SU-DHL-6 (cell line): ENCODE data around the gene VAMP5.

Experiments used
- H2AFZ ChIP-seq: fragments of 200-600 bp; sonication (generic); 2 replicates; pipeline ENCODE4 v1.6.1; 2014; ENCODE audit warnings: low read depth, mild to moderate bottlenecking, moderate library complexity, mixed read lengths, antibody characterized with exemption, low read length; ENCODE audit not compliant: severe bottlenecking
- H3F3A ChIP-seq: fragments of 200-600 bp; shearing (Covaris generic); 2 replicates; pipeline ENCODE4 v1.6.0; 2016; ENCODE audit warnings: antibody characterized with exemption, mild to moderate bottlenecking; ENCODE audit not compliant: insufficient read depth
- H3K27ac ChIP-seq: fragments of 200-600 bp; sonication (generic); 2 replicates; pipeline ENCODE4 v1.5.1; 2016; ENCODE audit warnings: low read depth, mild to moderate bottlenecking, low read length, moderate library complexity, mixed read lengths
- H3K27me3 ChIP-seq: fragments of 200-600 bp; sonication (generic), shearing (Covaris generic); 2 replicates; pipeline ENCODE4 v1.6.0; 2014; ENCODE audit warnings: mild to moderate bottlenecking, low read length
- H3K36me3 ChIP-seq: fragments of 200-600 bp; sonication (generic); 2 replicates; pipeline ENCODE4 v1.6.1; 2014; ENCODE audit warnings: mild to moderate bottlenecking, low read length, mixed read lengths
- H3K4me2 ChIP-seq: fragments of 300-600, 200-600 bp; shearing (Covaris generic), sonication (generic); 2 replicates; pipeline ENCODE4 v1.6.0; 2014; ENCODE audit warnings: low read length, low read depth, mild to moderate bottlenecking; ENCODE audit not compliant: poor library complexity, severe bottlenecking
- H3K4me3 ChIP-seq: fragments of 200-600 bp; sonication (generic); 2 replicates; pipeline ENCODE4 v1.5.1; 2014; ENCODE audit warnings: antibody characterized with exemption, low read length, mild to moderate bottlenecking, mixed read lengths; ENCODE audit not compliant: insufficient read depth, poor library complexity, severe bottlenecking
- H3K79me2 ChIP-seq: fragments of 200-600 bp; sonication (generic); 2 replicates; pipeline ENCODE4 v1.6.1; 2014; ENCODE audit warnings: mild to moderate bottlenecking, low read length, moderate library complexity; ENCODE audit not compliant: insufficient read depth
- H3K9ac ChIP-seq: fragments of 200-600 bp; sonication (generic); 2 replicates; pipeline ENCODE4 v1.7.0; 2014; ENCODE audit warnings: mild to moderate bottlenecking, low read length
- H3K9me2 ChIP-seq: fragments of 200-600 bp; sonication (generic); replicated peaks from 2 replicates; pipeline ENCODE4 v1.6.1; 2014; ENCODE audit warnings: low read length; ENCODE audit not compliant: insufficient read depth
- H3K9me3 ChIP-seq: fragments of 200-600 bp; sonication (generic); 2 replicates; pipeline ENCODE4 v1.6.1; 2014; ENCODE audit warnings: low read length, mixed read lengths; ENCODE audit not compliant: insufficient read depth
- H4K20me1 ChIP-seq: fragments of 200-600 bp; sonication (generic); 2 replicates; pipeline ENCODE4 v1.6.1; 2014; ENCODE audit warnings: low read depth, mild to moderate bottlenecking, antibody characterized with exemption, low read length, moderate library complexity, mixed read lengths
- CTCF ChIP-seq: fragments of 200-600 bp; sonication (generic); IDR thresholded peaks from one replicate; pipeline ENCODE4 v1.5.1; 2017; ENCODE audit warnings: antibody characterized with exemption, mild to moderate bottlenecking, low read length, moderate library complexity; ENCODE audit not compliant: insufficient read depth, poor library complexity, severe bottlenecking
- EZH2phosphoT487 ChIP-seq: fragments of 200-600 bp; sonication (generic), shearing (Covaris generic); conservative IDR thresholded peaks from 2 replicates; pipeline ENCODE4 v1.6.1; 2018; ENCODE audit warnings: mild to moderate bottlenecking, antibody characterized with exemption, low read length, moderate library complexity, mixed read lengths

The VAMP5 gene

DNA sequence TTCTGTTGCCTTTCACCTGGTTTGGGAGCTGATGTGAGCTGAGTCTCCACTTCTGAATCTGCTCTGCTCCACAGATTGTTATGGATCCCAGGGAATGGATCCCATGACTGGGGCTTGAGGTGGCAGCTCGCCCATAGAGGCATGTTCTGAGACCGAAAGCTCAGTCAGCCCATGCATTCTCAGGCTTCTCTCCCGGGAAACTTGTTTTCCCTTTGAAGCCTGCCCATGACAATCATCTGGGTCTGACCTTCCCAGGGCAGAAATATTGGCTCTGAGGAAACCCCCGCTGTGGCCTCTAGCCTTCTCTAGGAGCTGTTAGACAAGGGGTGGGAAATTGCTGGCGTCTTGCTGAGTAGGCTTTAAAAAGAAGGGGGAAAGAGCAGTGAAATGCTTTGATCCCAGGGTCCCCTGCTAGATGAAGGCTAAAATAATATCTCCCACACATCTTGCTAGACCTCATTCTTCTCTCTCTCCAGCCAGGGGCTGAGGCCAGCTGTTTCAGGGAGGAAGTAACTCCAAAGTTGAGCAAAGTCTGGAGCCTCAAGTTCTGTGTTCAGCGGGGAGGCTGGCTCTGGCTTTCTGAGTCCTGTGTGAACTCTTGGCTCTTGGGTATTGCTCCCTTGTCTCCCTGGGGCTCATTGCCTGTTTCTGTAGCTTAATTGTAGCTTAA is 4.8 kb upstream of the VAMP5 start:
- TF ChIP-seq CTCF (no peak), EZH2phosphoT487 (no peak)
- no peak overlapping the region for H3K4me3 ChIP-seq
- peak overlapping the region; percentile 78 for H3K9ac ChIP-seq
- no peaks in the 10 kb centered on the region; the same call in 1 of the 2 replicates for H3F3A ChIP-seq
- H3K9me3 ChIP-seq: no peaks in the 10 kb centered on the region
- no peaks in the 10 kb centered on the region for H3K27me3 ChIP-seq
- peaks cover 18% of the 10 kb centered on the region for H3K79me2 ChIP-seq
- peak overlapping the region; percentile 90 for H3K4me2 ChIP-seq
- no peaks in the 10 kb centered on the region for H4K20me1 ChIP-seq
- H3K36me3 ChIP-seq: no peaks in the 10 kb centered on the region
- H3K27ac ChIP-seq: no peak overlapping the region
- H3K9me2 ChIP-seq: no peaks in the 10 kb centered on the region
- H2AFZ ChIP-seq: no peak overlapping the region

DNA sequence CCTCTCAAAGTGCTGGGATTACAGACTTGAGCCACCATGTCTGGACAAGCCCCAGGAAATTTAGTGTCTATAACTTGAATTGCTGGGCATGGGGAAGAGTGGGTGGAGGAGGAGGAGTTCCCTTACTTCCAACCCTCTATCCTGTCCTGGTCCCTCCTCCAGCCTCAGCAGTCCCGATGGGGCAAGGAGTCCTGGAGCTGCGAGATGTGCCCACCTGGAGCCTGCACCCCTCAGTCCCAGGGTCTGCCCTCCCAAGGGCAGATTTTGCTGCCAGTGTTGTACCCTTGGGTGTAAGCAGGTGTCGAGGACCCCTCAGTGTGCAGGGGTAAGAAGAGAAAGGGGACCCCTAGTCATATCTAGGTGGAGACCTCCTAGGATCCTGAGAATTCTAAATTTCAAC is 4.0 kb upstream of the VAMP5 start:
- Histone ChIP-seq H3K9me3 (no peaks in the 10 kb centered on the region), H4K20me1 (no peaks in the 10 kb centered on the region), H3K9me2 (no peaks in the 10 kb centered on the region), H3F3A (no peaks in the 10 kb centered on the region; the same call in 1 of the 2 replicates), H2AFZ (no peak overlapping the region), H3K36me3 (no peaks in the 10 kb centered on the region), H3K4me2 (no peak overlapping the region), H3K79me2 (peaks cover 18% of the 10 kb centered on the region), H3K9ac (no peak overlapping the region), H3K4me3 (no peak overlapping the region), H3K27me3 (no peaks in the 10 kb centered on the region), H3K27ac (no peak overlapping the region)
- TF ChIP-seq CTCF: no peak

- H3K4me3 ChIP-seq: no peak overlapping the region
- H3K9me2 ChIP-seq: no peaks in the 10 kb centered on the region
- H3K27me3 ChIP-seq: no peaks in the 10 kb centered on the region
- TF ChIP-seq CTCF: no peak
- TF ChIP-seq EZH2phosphoT487: no peak
- H3F3A ChIP-seq: no peaks in the 10 kb centered on the region
- H3K9ac ChIP-seq: no peak overlapping the region
- H3K4me2 ChIP-seq: no peak overlapping the region
- no peaks in the 10 kb centered on the region for H4K20me1 ChIP-seq
- no peak overlapping the region for H2AFZ ChIP-seq
- H3K27ac ChIP-seq: no peak overlapping the region
- H3K79me2 ChIP-seq: peaks cover 18% of the 10 kb centered on the region
- H3K36me3 ChIP-seq: no peaks in the 10 kb centered on the region
- no peaks in the 10 kb centered on the region for H3K9me3 ChIP-seq
These were observed 1.7 kb upstream of the VAMP5 start for GRCh38 chr2:85582492-85582891.
